AG04450 (cell line): Measurements from ENCODE around the gene VSIG8. TPM values are rescaled to one million over a fixed set of nuclear protein-coding genes. Genes with fewer than 3 reads are reported as not detected.
A peak's percentile ranks its signal among the peaks of the same experiment; 100 is the strongest.

Experiments
- CTCF ChIA-PET: fragments of 300-600, 350-600 bp; formaldehyde crosslinking; extraction: SDS; loops from one replicate; lab custom pipeline; 2022; ENCODE audit warnings: antibody characterized with exemption, inconsistent platforms; lab: Charles Lee
- POLR2A ChIA-PET: fragments of 350-600 bp; formaldehyde crosslinking; extraction: SDS; loops from one replicate; lab custom pipeline; 2021; ENCODE audit warnings: antibody characterized with exemption, inconsistent platforms; lab: Yijun Ruan, JAX
- DNase-seq: peaks from one replicate; pipeline ENCODE4 v3.0.0-alpha.2; 2011; ENCODE audit warnings: low read depth, low spot score
- H3K27ac ChIP-seq: one replicate; pipeline ENCODE4 v1.5.1; 2012; ENCODE audit warnings: low read depth, low read length, control low read depth
- H3K27me3 ChIP-seq: one replicate; pipeline ENCODE4 v1.6.0; 2012; ENCODE audit warnings: low read length; ENCODE audit not compliant: control insufficient read depth, insufficient read depth
- H3K4me3 ChIP-seq: 2 replicates; pipeline ENCODE4 v1.5.1; 2011; ENCODE audit warnings: mild to moderate bottlenecking, low read depth, low read length, control low read depth
- H3K9me3 ChIP-seq: 2 replicates; pipeline ENCODE4 v1.5.1; 2012; ENCODE audit warnings: low read length; ENCODE audit not compliant: control insufficient read depth, insufficient read depth
- CTCF ChIP-seq: IDR thresholded peaks from 2 replicates; pipeline ENCODE4 v1.5.1; 2011; ENCODE audit warnings: low read depth, low read length, control low read depth, inconsistent platforms
- polyA plus RNA-seq: library from polyadenylated mRNA; depleted of rRNA; stranded (reverse); fragments of >200 nt; gene quantifications from 2 replicates; pipeline ENCODE4 v1.2.3, GENCODE V29; 2011

The VSIG8 gene
- polyA plus RNA-seq, 1 experiment: not detected

GRCh38 chr1:159831412-159832141 lies 30.9 kb downstream of the VSIG8 start:
- POLR2A ChIA-PET: no interaction called here
- Histone ChIP-seq H3K4me3 (no peak overlapping the region), H3K9me3 (no peaks in the 10 kb centered on the region), H3K27ac (no peak overlapping the region), H3K27me3 (no peaks in the 10 kb centered on the region)
- no peak for DNase-seq
- CTCF ChIA-PET: interaction anchor here (2.3 kb wide), 1 partner anchor 32 kb away, joined by 14 read pairs; no protein-coding TSS in a partner anchor
- no peak for TF ChIP-seq CTCF

- ChIA-PET POLR2A (no interaction called here), CTCF (interaction anchor here (1.1 to 3.1 kb wide), 4 partner anchors 10 to 60 kb away, joined by 3 to 20 read pairs (median 8); no protein-coding TSS in a partner anchor)
- DNase-seq: no peak
- TF ChIP-seq CTCF: no peak
- Histone ChIP-seq H3K4me3 (no peak overlapping the region), H3K9me3 (no peaks in the 10 kb centered on the region), H3K27ac (no peak overlapping the region), H3K27me3 (no peaks in the 10 kb centered on the region)
These were observed 31.7 kb downstream of the VSIG8 start for GRCh38 chr1:159830722-159831121.

GRCh38 chr1:159829822-159830465 lies 32.5 kb downstream of the VSIG8 start:
- H3K27me3 ChIP-seq: no peaks in the 10 kb centered on the region
- no peaks in the 10 kb centered on the region for H3K9me3 ChIP-seq
- no peak for TF ChIP-seq CTCF
- no peak overlapping the region for H3K4me3 ChIP-seq
- H3K27ac ChIP-seq: no peak overlapping the region
- ChIA-PET POLR2A (interaction anchor here (0.6 kb wide), 1 partner anchor 1100 kb away, joined by 3 read pairs; no protein-coding TSS in a partner anchor), CTCF (interaction anchor here (0.6 to 3.1 kb wide), 5 partner anchors 9 to 698 kb away, joined by 3 to 20 read pairs (median 6); no protein-coding TSS in a partner anchor)
- DNase-seq: peak; percentile 26

- ChIA-PET POLR2A (no interaction called here), CTCF (interaction anchor here (1.0 to 3.1 kb wide), 4 partner anchors 8 to 61 kb away, joined by 3 to 20 read pairs (median 8); partner anchors contain the start of gene DUSP23)
- TF ChIP-seq CTCF: peak; percentile 18
- Histone ChIP-seq H3K27ac (no peak overlapping the region), H3K27me3 (peaks cover 4% of the 10 kb centered on the region), H3K9me3 (no peaks in the 10 kb centered on the region), H3K4me3 (no peak overlapping the region)
- DNase-seq: no peak
These were observed 33.2 kb downstream of the VSIG8 start for GRCh38 chr1:159829273-159829634.
